Measurements from ENCODE around the gene DNAL4.

The DNAL4 gene

GRCh38 chr22:38761202-38762162 is 32.5 kb downstream of the DNAL4 start:
- POLR2A ChIA-PET = interaction anchor here (0.6 kb wide), 1 partner anchor 155 kb away, joined by 4 read pairs; no protein-coding TSS in a partner anchor
- no peaks in the 10 kb centered on the region for H3K9me3 ChIP-seq (ENCODE audit: control extremely low read depth in 1 of 5, control insufficient read depth in 4 of 5, insufficient read depth in 2 of 5, low read depth in 1 of 5, low read length in 4 of 5)
- no peak overlapping the region for H3K4me3 ChIP-seq (ENCODE audit: control insufficient read depth in 1 of 7, extremely low read depth in 1 of 7, insufficient read depth in 4 of 7, low read depth in 2 of 7, low read length in 6 of 7)
- H3K36me3 ChIP-seq (ENCODE audit: control insufficient read depth in 4 of 4, insufficient read depth in 4 of 4, low read length in 3 of 4) = no peaks in the 10 kb centered on the region
- no peak overlapping the region for H3K27ac ChIP-seq (ENCODE audit: insufficient read depth in 1 of 2, low read depth in 1 of 2, low read length in 2 of 2, poor library complexity in 1 of 2, severe bottlenecking in 2 of 2)
- CTCF ChIA-PET = no interaction called here
- H3K27me3 ChIP-seq (replicated peaks in 2 of 5; ENCODE audit: control insufficient read depth in 4 of 5, insufficient read depth in 5 of 5, low read length in 4 of 5) = no peaks in the 10 kb centered on the region
- H3K4me1 ChIP-seq (ENCODE audit: control extremely low read depth in 1 of 4, control insufficient read depth in 4 of 4, insufficient read depth in 4 of 4, low read length in 3 of 4) = peaks cover 5 to 30% (median 17%) of the 10 kb centered on the region in 4 experiments
- no peak for DNase-seq
- 85% methylated on average over 16 of the region's 20 CpGs for WGBS (ENCODE audit: insufficient coverage)

GRCh38 chr22:38760477-38761201 is 33.3 kb downstream of the DNAL4 start:
- POLR2A ChIA-PET = interaction anchor here (0.6 kb wide), 1 partner anchor 156 kb away, joined by 4 read pairs; no protein-coding TSS in a partner anchor
- no peaks in the 10 kb centered on the region for H3K27me3 ChIP-seq (replicated peaks in 2 of 5; ENCODE audit: control insufficient read depth in 4 of 5, insufficient read depth in 5 of 5, low read length in 4 of 5)
- H3K4me3 ChIP-seq (ENCODE audit: control insufficient read depth in 1 of 7, extremely low read depth in 1 of 7, insufficient read depth in 4 of 7, low read depth in 2 of 7, low read length in 6 of 7) = no peak overlapping the region
- H3K36me3 ChIP-seq (ENCODE audit: control insufficient read depth in 4 of 4, insufficient read depth in 4 of 4, low read length in 3 of 4) = no peaks in the 10 kb centered on the region
- peaks cover 6 to 34% (median 20%) of the 10 kb centered on the region in 4 experiments for H3K4me1 ChIP-seq (ENCODE audit: control extremely low read depth in 1 of 4, control insufficient read depth in 4 of 4, insufficient read depth in 4 of 4, low read length in 3 of 4)
- H3K9me3 ChIP-seq (ENCODE audit: control extremely low read depth in 1 of 5, control insufficient read depth in 4 of 5, insufficient read depth in 2 of 5, low read depth in 1 of 5, low read length in 4 of 5) = no peaks in the 10 kb centered on the region
- CTCF ChIA-PET = no interaction called here
- DNase-seq = no peak
- no peak overlapping the region for H3K27ac ChIP-seq (ENCODE audit: insufficient read depth in 1 of 2, low read depth in 1 of 2, low read length in 2 of 2, poor library complexity in 1 of 2, severe bottlenecking in 2 of 2)
- 98% methylated on average over 10 of the region's 12 CpGs for WGBS (ENCODE audit: insufficient coverage)

GRCh38 chr22:38759005-38759404 is 34.9 kb downstream of the DNAL4 start:
- no peak for DNase-seq
- peaks cover 10 to 45% (median 30%) of the 10 kb centered on the region in 4 experiments for H3K4me1 ChIP-seq (ENCODE audit: control extremely low read depth in 1 of 4, control insufficient read depth in 4 of 4, insufficient read depth in 4 of 4, low read length in 3 of 4)
- H3K27ac ChIP-seq (ENCODE audit: insufficient read depth in 1 of 2, low read depth in 1 of 2, low read length in 2 of 2, poor library complexity in 1 of 2, severe bottlenecking in 2 of 2) = no peak overlapping the region
- H3K4me3 ChIP-seq (ENCODE audit: control insufficient read depth in 1 of 7, extremely low read depth in 1 of 7, insufficient read depth in 4 of 7, low read depth in 2 of 7, low read length in 6 of 7) = no peak overlapping the region
- no peaks in the 10 kb centered on the region for H3K27me3 ChIP-seq (replicated peaks in 2 of 5; ENCODE audit: control insufficient read depth in 4 of 5, insufficient read depth in 5 of 5, low read length in 4 of 5)
- WGBS (ENCODE audit: insufficient coverage) = 97% methylated on average over 6 of the region's 7 CpGs
- no peaks in the 10 kb centered on the region for H3K9me3 ChIP-seq (ENCODE audit: control extremely low read depth in 1 of 5, control insufficient read depth in 4 of 5, insufficient read depth in 2 of 5, low read depth in 1 of 5, low read length in 4 of 5)
- ChIA-PET CTCF (interaction anchor here (1.5 to 4.5 kb wide), 3 partner anchors 7 to 12 kb away, joined by 4 to 29 read pairs (median 5); no protein-coding TSS in a partner anchor), POLR2A (no interaction called here)
- H3K36me3 ChIP-seq (ENCODE audit: control insufficient read depth in 4 of 4, insufficient read depth in 4 of 4, low read length in 3 of 4) = peaks cover 0 to under 1% (median 0%) of the 10 kb centered on the region in 4 experiments

- H3K27me3 ChIP-seq (replicated peaks in 2 of 5; ENCODE audit: control insufficient read depth in 4 of 5, insufficient read depth in 5 of 5, low read length in 4 of 5) = no peaks in the 10 kb centered on the region
- H3K4me3 ChIP-seq (ENCODE audit: control insufficient read depth in 1 of 7, extremely low read depth in 1 of 7, insufficient read depth in 4 of 7, low read depth in 2 of 7, low read length in 6 of 7) = no peak overlapping the region
- H3K9me3 ChIP-seq (ENCODE audit: control extremely low read depth in 1 of 5, control insufficient read depth in 4 of 5, insufficient read depth in 2 of 5, low read depth in 1 of 5, low read length in 4 of 5) = no peaks in the 10 kb centered on the region
- WGBS (ENCODE audit: insufficient coverage) = 87% methylated on average over 13 of the region's 16 CpGs
- H3K4me1 ChIP-seq (ENCODE audit: control extremely low read depth in 1 of 4, control insufficient read depth in 4 of 4, insufficient read depth in 4 of 4, low read length in 3 of 4) = peaks cover 13 to 51% (median 36%) of the 10 kb centered on the region in 4 experiments
- no peak for DNase-seq
- H3K27ac ChIP-seq (ENCODE audit: insufficient read depth in 1 of 2, low read depth in 1 of 2, low read length in 2 of 2, poor library complexity in 1 of 2, severe bottlenecking in 2 of 2) = no peak overlapping the region
- ChIA-PET CTCF (interaction anchor here (1.5 to 4.5 kb wide), 3 partner anchors 8 to 11 kb away, joined by 4 to 29 read pairs (median 5); no protein-coding TSS in a partner anchor), POLR2A (no interaction called here)
- peaks cover 0 to 7% (median 0%) of the 10 kb centered on the region in 4 experiments for H3K36me3 ChIP-seq (ENCODE audit: control insufficient read depth in 4 of 4, insufficient read depth in 4 of 4, low read length in 3 of 4)
Observed at GRCh38 chr22:38758276-38758945, 35.5 kb downstream of the DNAL4 start.

GRCh38 chr22:38757464-38757757 is 36.5 kb downstream of the DNAL4 start:
- Histone ChIP-seq H3K9me3 (ENCODE audit: control extremely low read depth in 1 of 5, control insufficient read depth in 4 of 5, insufficient read depth in 2 of 5, low read depth in 1 of 5, low read length in 4 of 5) (no peaks in the 10 kb centered on the region), H3K27ac (ENCODE audit: insufficient read depth in 1 of 2, low read depth in 1 of 2, low read length in 2 of 2, poor library complexity in 1 of 2, severe bottlenecking in 2 of 2) (no peak overlapping the region), H3K36me3 (ENCODE audit: control insufficient read depth in 4 of 4, insufficient read depth in 4 of 4, low read length in 3 of 4) (peaks cover 0 to 14% (median under 1%) of the 10 kb centered on the region in 4 experiments), H3K4me1 (ENCODE audit: control extremely low read depth in 1 of 4, control insufficient read depth in 4 of 4, insufficient read depth in 4 of 4, low read length in 3 of 4) (peaks cover 16 to 61% (median 46%) of the 10 kb centered on the region in 4 experiments), H3K4me3 (ENCODE audit: control insufficient read depth in 1 of 7, extremely low read depth in 1 of 7, insufficient read depth in 4 of 7, low read depth in 2 of 7, low read length in 6 of 7) (peak overlapping the region in 3 of 7 experiments; percentile 83 to 93 (median 90)), H3K27me3 (replicated peaks in 2 of 5; ENCODE audit: control insufficient read depth in 4 of 5, insufficient read depth in 5 of 5, low read length in 4 of 5) (no peaks in the 10 kb centered on the region)
- ChIA-PET POLR2A (no interaction called here), CTCF (interaction anchor here (1.4 to 4.5 kb wide), 4 partner anchors 9 to 21 kb away, joined by 3 to 29 read pairs (median 4); no protein-coding TSS in a partner anchor)
- no peak for DNase-seq
- no CpG with 5 or more reads among the region's 4 CpGs for WGBS (ENCODE audit: insufficient coverage)

- Histone ChIP-seq H3K36me3 (ENCODE audit: control insufficient read depth in 4 of 4, insufficient read depth in 4 of 4, low read length in 3 of 4) (peaks cover 0 to 18% (median 2%) of the 10 kb centered on the region in 4 experiments), H3K27me3 (replicated peaks in 2 of 5; ENCODE audit: control insufficient read depth in 4 of 5, insufficient read depth in 5 of 5, low read length in 4 of 5) (no peaks in the 10 kb centered on the region), H3K4me3 (ENCODE audit: control insufficient read depth in 1 of 7, extremely low read depth in 1 of 7, insufficient read depth in 4 of 7, low read depth in 2 of 7, low read length in 6 of 7) (peak overlapping the region; percentile 69 to 93 (median 84)), H3K4me1 (ENCODE audit: control extremely low read depth in 1 of 4, control insufficient read depth in 4 of 4, insufficient read depth in 4 of 4, low read length in 3 of 4) (peaks cover 16 to 66% (median 51%) of the 10 kb centered on the region in 4 experiments), H3K27ac (ENCODE audit: insufficient read depth in 1 of 2, low read depth in 1 of 2, low read length in 2 of 2, poor library complexity in 1 of 2, severe bottlenecking in 2 of 2) (peak overlapping the region in 1 of 2 experiments; percentile 79), H3K9me3 (ENCODE audit: control extremely low read depth in 1 of 5, control insufficient read depth in 4 of 5, insufficient read depth in 2 of 5, low read depth in 1 of 5, low read length in 4 of 5) (no peaks in the 10 kb centered on the region)
- ChIA-PET POLR2A (interaction anchor here (0.7 to 0.9 kb wide), 2 partner anchors 18 to 21 kb away, joined by 3 read pairs; no protein-coding TSS in a partner anchor), CTCF (interaction anchor here (1.1 to 4.5 kb wide), 5 partner anchors 9 to 23 kb away, joined by 3 to 29 read pairs (median 5); no protein-coding TSS in a partner anchor)
- 10% methylated on average over 17 of the region's 17 CpGs for WGBS (ENCODE audit: insufficient coverage)
- DNase-seq = no peak
Observed at GRCh38 chr22:38756711-38757463, 37.1 kb downstream of the DNAL4 start.

Data from common myeloid progenitor, CD34-positive (primary cell).